MV-4-11 (cell line): ENCODE data around the gene CALN1.
"Not testable (repeated sequence)": the region's sequence is repeated elsewhere in the genome, so short reads cannot be mapped to it uniquely, and the experiment has no call there.

Source experiments
- DNase-seq: peaks from one replicate; lab custom pipeline; 2025; lab: John Stamatoyannopoulos, UW

CALN1 gene

GRCh38 chr7:72097226-72097625, 314.9 kb downstream of the CALN1 start:
- DNase-seq: no peak

- no peak for DNase-seq
These were observed 319.4 kb downstream of the CALN1 start for GRCh38 chr7:72092769-72093168.

- DNase-seq: no peak
These were observed 324.2 kb downstream of the CALN1 start for GRCh38 chr7:72087926-72088325.

GRCh38 chr7:72080865-72081510, 331.1 kb downstream of the CALN1 start:
- no peak for DNase-seq

- no peak for DNase-seq
These were observed 331.8 kb downstream of the CALN1 start for GRCh38 chr7:72080341-72080766.

GRCh38 chr7:72078856-72079255, 333.3 kb downstream of the CALN1 start:
- DNase-seq: no peak

- DNase-seq: no peak
These were observed 333.8 kb downstream of the CALN1 start for GRCh38 chr7:72078301-72078700.

- DNase-seq: no peak
These were observed 334.4 kb downstream of the CALN1 start for GRCh38 chr7:72077786-72078185.

GRCh38 chr7:72072901-72073300, 339.2 kb downstream of the CALN1 start:
- DNase-seq: no peak

- no peak for DNase-seq
These were observed 342.9 kb downstream of the CALN1 start for GRCh38 chr7:72069263-72069662.

- not testable (repeated sequence) for DNase-seq
These were observed 346.4 kb downstream of the CALN1 start for GRCh38 chr7:72065764-72066163.

GRCh38 chr7:72064916-72065315, 347.2 kb downstream of the CALN1 start:
- DNase-seq: no peak

- DNase-seq: no peak
These were observed 348.8 kb downstream of the CALN1 start for GRCh38 chr7:72063330-72063729.

GRCh38 chr7:72062666-72063065, 349.5 kb downstream of the CALN1 start:
- DNase-seq: no peak

GRCh38 chr7:72059925-72060324, 352.2 kb downstream of the CALN1 start:
- no peak for DNase-seq

GRCh38 chr7:72058579-72058978, 353.6 kb downstream of the CALN1 start:
- peak; percentile 55 for DNase-seq

- DNase-seq: no peak
These were observed 354.3 kb downstream of the CALN1 start for GRCh38 chr7:72057796-72058195.

- no peak for DNase-seq
These were observed 354.9 kb downstream of the CALN1 start for GRCh38 chr7:72057231-72057630.

- DNase-seq: no peak
These were observed 356.7 kb downstream of the CALN1 start for GRCh38 chr7:72055426-72055825.

GRCh38 chr7:72053292-72053691, 358.8 kb downstream of the CALN1 start:
- DNase-seq: peak; percentile 81

GRCh38 chr7:72048420-72048819, 363.7 kb downstream of the CALN1 start:
- no peak for DNase-seq

- DNase-seq: peak; percentile 17
These were observed 369.3 kb downstream of the CALN1 start for GRCh38 chr7:72042855-72043254.

GRCh38 chr7:72040641-72041040, 371.5 kb downstream of the CALN1 start:
- DNase-seq: no peak

- no peak for DNase-seq
These were observed 372.7 kb downstream of the CALN1 start for GRCh38 chr7:72039460-72039859.
